ENCODE data around the gene PUM1.
A peak's percentile ranks its signal among the peaks of the same experiment; 100 is the strongest.

Gene PUM1

DNA sequence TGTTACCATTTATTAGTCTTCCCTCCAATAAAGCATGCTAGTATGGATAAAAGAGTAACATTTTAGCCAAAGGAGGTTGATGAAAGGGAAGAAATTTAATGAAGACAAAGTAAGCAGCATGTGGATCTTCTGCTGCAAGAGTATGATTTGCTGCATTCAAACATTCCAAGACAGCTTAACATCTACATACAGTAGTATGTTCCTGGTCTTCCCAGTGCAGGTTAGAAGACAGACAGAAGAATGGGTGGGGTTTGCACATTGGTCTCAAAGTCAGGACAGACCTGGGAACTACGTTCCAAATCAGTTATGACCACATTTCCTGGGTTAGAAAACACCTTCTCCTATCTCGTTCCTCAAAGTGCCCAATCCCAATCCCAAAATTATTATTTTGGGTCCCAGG lies 43.3 kb downstream of the PUM1 start:
- DNase-seq = no peak

DNA sequence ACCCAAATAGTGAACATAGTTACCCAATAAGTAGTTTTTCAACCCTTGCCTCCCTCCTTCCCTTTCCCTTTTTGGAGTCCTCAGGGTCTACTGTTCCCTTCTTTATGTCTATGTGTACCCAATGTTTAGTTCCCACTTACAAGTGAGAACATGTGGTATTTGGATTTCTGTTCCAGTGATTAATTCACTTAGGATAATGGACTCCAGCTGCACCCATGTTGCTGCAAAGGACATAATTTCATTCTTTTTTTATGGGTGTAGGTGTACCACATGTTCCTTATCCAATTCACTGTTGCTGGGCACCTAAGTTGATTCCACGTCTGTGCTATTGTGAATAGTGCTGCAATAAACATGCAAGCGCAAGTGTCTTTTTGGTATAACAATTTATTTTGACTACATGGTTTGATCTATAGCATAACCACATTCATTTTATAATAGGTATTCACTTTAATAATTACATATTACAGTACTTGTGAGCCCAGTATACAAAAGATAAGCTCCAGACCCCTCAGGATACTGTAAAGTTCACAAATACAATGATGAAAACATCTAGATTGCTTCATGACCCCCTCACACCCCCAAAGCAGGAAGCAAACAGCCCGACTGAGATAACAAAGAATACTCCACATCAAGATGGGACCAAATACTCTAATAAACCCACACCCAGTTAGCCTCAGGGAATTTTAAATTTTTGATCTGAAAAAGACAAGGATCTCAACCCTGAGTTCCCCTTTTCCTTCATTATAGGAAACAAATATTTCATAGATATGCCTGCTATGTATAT lies 45.3 kb downstream of the PUM1 start:
- DNase-seq = peak; percentile 2

DNA sequence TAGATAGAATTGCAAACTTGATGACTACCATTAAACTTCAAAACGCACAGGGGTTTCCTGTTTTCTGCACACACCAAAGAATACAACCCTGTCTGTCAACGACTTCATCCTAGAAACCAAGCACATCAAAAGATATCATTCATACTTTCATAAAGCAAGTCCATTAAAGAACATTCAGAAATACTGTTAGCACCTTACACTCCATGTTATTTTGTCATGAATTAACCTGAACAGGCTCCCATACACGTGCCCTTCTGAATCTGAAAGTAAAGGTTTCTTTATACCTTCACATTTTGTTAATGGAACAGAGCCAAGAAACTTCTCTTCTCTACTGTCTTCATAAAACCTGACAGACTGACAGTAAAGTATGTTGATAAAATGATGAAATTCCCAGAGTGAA lies 46.1 kb downstream of the PUM1 start:
- DNase-seq = no peak

DNA sequence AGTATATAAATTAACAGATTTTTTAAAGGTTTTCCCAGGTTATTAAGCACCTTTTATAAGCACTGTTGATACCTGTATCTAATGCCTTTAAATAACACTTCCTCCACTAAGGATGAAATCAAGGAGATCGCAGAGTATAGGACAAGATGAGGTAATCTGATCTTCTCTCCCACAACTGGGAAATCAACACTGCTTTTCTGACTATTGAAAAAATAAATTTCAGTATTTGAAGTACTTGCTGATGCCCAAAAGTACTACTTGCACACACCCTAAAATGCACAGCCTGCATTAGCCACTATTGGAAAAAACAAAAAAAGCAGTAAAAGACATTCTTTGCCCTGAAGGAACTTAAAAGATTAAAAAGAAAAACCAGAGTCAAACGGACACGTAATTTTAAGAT lies 48.6 kb downstream of the PUM1 start:
- DNase-seq = no peak

DNA sequence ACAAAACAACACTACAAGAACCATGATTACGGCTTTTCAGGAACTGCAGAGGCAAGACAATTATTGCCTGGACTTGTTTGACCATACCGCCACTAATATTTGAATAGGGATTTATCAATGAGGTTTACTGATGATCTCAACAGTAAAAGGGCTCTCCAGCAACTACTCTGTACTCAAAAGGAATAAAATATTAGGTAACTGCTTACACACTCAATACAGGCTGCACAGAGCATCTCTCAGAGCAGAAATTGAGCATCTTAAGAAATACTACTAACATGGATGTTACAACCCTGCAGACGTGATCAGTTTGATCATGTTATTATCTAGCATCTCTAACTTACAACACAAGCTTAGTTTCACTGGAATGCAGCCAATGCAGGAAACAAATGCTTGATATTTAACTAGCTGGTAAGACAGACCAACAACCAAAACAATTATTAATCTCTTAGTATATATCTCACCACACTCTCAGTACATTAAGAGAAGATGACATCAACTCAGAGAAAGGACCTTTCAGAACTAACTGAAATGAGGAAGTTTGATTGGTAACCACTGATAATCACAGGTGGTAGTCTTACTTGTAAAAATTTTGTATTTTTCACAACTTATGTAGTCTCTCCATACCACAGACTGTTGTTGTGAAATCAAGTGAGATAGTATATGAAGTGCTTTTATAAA lies 52.2 kb downstream of the PUM1 start:
- DNase-seq = no peak

DNA sequence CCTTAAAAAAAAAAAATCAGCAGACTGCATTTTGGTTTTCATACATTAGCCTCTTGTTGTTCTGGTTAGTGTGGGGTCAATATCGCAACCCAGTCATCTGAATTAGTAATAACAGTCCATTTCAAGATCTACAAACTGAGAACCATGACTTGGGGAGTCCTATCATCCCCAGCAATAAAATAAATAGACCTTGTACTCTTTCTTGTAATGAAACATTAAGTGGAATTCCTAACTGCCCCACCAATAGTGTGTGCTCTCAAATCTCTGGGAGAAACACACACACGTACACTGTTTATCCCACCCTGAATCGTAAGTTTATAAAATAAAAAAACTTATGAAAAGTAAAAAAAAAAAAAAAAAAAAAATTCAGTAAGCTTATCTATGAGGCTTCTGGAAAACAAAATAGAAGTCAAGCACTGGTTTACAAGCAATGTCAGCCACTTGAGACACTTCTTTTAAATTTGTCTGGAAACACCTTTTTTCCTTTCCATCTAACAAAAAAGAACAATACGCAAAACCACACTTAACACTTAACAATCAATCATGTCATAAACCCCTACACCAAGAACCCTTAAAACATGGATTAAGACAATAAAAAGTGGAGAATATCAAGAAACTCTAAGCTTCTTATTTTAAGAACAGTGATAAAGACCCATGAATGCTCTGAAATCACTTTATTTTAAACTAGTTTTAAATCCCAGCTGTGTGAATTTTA lies 53.1 kb downstream of the PUM1 start:
- DNase-seq = no peak

DNA sequence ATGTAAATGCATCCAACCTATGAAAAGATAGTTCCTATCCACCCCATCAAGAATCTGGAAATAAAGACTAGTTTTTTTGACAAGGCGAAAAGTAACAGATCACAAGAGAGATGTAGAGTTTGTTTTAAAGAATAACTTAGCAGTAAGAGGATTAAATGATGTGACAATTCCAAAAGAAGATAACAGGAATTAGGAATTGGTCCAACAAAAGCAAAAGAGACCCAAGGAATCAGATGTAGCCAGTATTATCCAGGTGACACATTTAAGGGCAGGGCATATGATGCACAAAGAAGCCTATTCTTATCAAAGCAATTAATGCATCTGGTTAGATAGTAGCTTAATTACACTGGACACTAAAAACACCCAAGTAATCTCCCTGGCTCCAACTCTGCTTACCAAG lies 53.8 kb downstream of the PUM1 start:
- no peak for DNase-seq

DNA sequence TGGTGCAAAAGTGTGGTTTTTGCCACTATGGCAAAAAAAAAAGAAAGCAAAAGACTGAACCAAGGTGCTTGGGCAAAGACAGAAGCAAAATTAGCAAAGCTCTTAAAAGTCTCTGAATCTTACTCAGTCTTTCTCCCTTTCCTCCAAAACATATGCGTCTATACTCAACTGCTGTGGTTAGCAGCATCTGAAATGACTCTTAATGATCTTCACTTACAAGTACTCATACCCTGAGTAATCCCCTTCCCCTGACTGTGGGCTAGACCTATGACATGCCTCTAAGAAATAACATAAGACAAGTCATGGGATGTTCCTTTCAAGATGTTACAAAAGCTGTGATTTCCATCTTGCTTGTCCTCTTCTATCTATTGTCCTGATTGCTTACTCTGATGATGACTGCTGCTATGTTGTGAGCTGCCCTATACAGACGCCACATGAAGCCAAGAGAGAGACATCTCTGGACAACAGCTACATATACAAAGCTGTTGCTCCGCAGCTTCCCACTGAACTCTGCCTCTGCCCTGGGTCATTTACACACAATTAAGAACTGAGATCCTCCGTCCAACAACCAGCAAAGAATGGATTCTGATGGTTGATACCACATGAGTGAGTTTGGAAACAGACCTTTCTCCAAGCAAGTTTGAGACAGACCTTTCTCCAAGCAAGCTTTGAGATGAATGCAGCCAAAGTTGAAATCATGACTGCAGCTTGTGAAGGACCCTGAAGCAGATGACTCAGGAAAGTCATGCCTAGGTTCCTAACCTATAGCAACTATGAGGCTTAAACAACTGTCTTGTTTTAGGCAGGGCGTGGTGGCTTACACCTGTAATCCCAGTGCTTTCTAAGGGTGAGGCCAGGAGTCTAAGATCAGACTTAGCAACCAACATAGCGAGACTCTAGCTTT lies 55.2 kb downstream of the PUM1 start:
- no peak for DNase-seq

DNA sequence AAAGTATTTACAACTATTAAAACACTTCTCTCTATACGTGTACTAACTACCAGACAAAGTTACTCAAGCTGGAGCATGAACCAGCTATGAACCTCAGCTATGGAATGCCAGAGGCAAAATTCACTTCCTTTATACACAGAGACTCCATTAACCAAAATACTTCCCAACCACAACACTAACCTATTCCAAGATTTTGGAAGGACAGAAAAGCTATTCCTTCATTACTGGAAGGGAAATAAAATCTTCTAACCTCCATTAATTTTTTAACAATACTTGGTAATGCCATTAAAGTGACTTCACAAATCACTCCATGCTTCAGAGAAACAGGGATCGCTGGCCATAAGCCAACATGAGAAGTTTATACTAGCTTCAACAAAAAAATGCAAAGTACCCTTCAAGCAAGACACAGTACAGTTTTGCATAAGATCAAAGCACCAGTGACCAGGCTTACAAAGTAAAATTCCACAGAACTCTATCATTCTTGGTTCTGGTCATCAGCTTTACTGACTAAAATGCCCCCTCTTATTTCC lies 58.0 kb downstream of the PUM1 start:
- no peak for DNase-seq

DNA sequence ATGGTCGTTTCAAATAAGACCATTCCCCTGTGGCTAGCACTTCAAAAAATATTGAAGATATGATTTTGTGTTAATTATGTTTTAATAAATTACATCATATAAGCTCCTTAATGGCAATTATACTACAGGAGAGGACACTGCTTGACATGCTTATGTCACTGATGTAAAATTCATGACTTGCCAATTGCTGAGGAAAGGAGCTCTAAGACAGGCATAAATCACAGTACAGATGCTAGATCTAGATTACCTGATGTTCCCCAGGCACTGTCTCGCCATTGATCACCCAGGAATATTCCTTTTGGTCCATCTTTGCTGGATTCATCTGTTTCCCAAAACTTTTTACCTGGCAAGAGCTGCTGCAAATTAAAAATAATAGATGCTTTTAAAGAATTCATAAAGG lies 58.8 kb downstream of the PUM1 start:
- DNase-seq = no peak

DNA sequence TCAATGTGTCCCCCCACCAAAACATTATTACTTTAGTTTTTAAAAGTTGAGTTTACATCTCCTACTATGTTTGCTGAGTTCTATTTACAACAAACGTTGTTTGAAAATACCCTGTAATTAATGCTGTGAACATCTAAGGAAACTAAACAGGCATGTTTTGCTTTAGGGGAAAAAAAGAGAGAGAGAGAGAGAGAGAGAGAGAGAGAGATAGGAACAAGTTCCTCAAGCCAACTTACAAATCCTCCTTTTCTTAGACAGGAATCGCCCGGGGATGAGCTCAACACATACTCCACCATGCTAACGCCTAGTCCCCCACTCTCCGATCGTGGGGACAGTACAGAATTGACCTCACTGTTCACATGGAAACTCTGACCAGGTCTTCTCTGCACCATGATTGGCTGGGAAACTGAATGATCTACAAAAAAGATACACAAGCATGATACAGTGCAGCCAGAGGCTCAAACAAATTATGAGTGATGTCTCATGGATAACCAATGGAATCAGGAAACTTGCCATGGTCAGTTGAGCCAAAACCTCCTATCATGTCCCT lies 59.8 kb downstream of the PUM1 start:
- DNase-seq = no peak

DNA sequence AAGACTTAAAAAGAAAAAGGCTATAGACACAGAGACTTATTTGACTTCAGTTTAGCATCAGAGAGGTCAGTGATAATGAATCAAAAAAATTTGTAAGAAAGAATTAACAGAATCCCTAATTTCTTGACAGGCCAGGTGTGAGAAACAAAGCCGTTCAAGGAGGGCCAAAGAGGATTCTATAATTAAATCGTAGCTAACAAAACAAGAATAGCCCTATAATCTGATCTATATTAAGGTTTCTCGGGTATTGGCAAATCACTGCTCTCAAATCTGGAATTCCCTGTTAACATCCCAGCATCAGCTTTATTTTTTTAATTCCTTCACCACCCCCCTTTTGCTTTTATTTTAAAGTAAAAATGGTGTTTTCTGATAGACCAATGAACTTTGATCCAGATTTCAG lies 60.3 kb downstream of the PUM1 start:
- no peak for DNase-seq

DNA sequence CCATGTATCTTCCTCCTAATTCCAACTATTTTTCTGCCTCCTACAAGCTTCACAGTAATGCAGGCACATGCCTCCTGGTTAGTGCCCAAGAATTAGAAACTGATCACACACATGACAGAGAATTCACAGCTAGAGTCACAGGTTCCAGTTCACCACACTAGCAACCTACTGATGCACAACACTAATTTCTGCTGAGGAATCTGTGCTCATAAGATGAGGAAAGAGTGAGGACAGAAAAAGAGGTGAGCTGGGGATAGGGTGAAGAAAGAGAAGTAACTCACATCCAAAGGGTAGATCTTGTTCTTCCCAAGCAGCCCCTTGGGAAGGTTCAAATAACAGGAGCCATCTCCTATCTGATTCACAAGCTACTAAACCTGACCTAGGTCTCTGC lies 61.3 kb downstream of the PUM1 start:
- DNase-seq = no peak

DNA sequence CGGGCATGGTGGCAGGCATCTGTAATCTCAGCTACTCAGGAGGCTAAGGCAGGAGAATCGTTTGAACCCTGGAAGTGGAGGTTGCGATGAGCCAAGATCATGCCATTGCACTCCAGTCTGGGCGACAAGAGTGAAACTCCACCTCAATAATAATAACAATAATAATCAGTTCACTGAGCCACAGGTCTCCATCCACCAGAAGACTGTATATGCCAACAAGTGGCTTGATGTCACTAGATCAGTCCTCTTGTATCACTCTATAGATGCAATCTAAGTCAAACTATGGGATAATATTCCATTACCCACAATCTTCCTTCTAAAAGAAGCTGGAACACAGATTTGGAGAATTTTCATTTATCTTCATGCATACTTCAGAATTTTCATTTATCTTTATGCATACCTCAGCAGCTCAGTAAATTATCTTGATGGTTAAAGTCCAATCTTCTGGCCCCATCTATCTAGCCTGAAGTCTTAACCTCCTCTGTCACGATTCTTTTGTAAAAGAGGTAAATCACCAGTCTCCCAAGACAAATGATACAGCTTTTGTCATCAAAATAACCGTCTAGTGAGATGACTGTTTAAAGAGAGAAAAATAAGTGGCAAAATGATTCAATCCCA lies 61.8 kb downstream of the PUM1 start:
- no peak for DNase-seq

DNA sequence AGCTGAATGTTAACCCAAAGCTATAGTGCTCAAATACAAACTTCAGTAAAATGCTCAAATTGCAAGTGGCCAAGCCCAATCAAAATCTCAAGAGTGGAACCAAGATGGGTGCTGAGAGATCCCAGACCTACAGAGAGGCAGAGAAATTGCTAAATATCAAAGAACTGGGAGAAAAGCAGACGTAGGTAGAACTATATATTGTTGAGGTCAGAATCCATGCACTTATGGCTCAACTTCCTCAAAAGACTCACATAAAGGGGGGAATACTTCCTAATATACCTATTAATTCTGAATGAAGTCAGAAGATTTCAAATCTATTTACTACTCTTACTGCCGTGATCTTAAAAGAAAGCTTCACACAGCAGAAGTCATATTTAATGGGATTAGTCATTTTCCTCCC lies 65.2 kb downstream of the PUM1 start:
- DNase-seq = no peak

DNA sequence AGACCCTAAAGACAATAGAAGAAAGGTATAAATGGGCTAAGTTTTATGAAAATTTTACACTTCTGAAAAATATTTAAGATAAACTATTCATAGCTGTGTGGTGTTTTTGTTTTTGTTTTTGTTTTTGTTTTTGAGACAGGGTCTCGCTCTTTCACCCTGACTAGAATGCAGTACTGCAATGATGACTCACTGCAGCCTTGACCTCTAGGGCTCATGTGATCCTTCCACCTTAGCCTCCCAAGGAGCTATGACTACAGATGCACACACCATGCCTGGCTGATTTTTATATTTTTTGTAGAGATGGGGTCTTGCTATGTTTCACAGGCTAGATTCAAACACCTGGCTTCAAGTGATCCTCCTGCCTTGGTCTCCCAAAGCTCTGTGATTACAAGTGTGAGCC lies 66.6 kb downstream of the PUM1 start:
- DNase-seq = no peak

DNA sequence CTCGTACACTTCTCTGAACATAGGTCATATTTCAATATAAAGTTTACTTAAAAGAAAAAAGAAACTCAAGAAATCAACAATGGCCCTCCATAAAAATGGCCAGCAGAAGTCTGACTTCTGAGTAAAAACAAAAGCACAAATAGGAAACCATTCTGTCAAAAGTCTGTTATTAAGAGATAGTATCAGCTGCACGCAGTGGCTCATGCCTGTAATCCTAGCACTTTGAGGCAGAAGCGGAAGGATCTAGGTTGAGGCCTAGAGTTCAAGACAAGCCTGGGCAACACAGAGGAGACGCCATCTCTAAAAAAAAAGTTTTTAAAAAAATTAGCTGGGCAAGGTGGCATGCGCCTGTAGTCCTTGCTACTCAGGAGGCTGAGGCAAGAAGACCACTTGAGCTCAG lies 67.3 kb downstream of the PUM1 start:
- no peak for DNase-seq

DNA sequence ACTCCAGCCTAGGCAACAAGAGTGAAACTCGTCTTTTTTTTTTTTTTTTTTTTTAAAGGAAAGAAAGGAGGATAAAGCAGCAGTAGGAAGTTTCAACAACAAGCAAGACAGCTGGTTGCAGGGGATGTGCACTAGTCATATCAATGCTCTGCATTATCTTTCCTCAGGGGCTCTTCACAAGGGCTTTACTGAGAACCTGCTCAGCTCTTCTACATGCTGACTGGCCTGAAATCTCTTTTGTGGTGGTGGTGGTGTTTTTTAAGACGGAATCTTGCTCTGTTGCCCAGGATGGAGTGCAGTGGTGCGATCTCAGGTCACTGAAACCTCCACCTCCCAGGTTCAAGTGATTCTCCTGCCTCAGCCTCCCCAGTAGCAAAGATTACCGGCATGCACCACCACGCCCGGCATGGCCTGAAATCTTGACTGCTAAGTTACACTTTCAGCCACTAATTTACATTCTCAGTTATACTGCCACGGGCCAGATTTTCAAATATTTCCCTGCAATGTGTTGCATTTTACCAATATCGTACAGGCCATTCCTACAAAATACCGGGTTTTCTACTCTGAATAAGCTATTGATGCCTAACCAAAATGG lies 68.0 kb downstream of the PUM1 start:
- DNase-seq = no peak

DNA sequence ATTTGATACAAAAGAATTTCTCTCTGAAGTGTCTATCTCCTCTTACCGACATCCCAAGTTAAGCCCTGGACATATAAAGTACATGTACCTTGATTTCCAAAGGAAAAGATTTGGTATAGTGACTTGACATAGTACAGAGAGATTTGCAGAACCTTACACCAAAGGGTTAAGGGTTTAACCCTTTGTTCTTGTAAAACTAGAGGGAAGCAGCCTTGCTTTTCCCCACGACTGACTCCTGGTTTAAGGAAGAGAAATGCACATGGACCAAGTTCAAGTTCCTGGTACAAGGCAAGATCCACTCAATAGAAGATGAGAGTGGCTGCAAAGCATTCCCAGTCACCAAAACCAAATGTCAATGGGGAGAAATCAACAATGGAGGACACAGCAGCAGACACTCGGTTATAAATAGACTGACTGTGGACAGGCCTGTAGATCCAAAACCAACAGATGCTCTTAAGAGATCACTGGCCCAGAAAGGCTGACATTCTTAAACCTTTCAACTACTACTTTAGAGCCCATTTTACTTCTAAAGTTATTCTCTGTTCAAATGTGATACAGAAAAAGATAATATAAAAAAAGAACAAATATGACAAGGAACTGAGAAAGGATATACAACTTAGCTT lies 69.4 kb downstream of the PUM1 start:
- DNase-seq = no peak

DNA sequence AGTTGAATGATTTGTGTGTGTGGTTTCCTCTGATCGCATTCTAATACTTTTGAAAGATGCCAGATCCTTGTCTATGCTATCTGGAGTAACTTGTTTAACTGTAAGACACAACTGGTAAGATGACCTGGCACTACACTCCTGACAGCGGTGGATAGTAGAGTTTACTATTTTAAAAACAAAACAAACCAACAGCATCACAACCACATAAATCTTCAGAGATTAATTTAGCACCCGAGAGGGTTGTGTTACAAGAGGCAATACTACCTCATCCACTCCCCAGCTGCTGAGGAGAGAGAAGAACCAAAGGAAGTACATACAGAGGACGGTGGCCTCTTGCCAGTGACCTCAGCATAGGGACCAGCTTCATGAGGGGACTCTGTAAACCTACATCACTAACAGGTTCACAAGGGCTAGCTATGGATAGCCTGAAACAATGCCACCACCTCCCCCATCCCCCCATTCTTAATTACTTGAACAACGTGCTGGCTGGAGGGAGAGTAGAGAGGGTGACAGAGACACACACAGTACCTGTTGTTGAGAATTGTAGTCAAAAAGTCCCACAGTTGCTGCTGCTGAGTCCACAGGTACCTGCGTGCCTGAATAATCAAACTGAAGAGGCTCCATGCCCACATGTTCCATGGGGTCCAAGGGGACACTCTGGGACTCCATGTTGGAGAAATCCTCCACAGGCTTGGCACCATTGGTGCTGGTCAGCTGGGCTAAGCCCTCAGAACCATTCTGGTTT lies 73.5 kb downstream of the PUM1 start:
- DNase-seq = no peak
